GM12878 (cell line): ENCODE measurements around the gene C3orf20. TPM values are rescaled to one million over a fixed set of nuclear protein-coding genes. Genes with fewer than 3 reads are reported as not detected.
A peak's percentile ranks its signal among the peaks of the same experiment; 100 is the strongest.

ENCODE experiments used
- ATAC-seq: fragments of 200-7000 bp; cut with Tn5 transposase; 3 replicates; pipeline ENCODE4 v1.9.1; 2020; ENCODE audit warnings: mild to moderate bottlenecking, moderate library complexity
- BruUV-seq: library from RNA; stranded (reverse); fragments of 400-500 nt; replicated peaks from 2 replicates; lab custom pipeline; 2021; lab: Mats Ljungman, UMichigan
- CTCF ChIA-PET: fragments of 300-600 bp; sonication (Branson Sonifier 250); formaldehyde crosslinking; extraction: SDS; loops from one replicate; lab custom pipeline; 2021; ENCODE audit warnings: inconsistent platforms; lab: Yijun Ruan, JAX
- POLR2A ChIA-PET: fragments of 350-600 bp; formaldehyde crosslinking; extraction: SDS; loops from one replicate; lab custom pipeline; 2021; ENCODE audit warnings: inconsistent platforms; lab: Charles Lee
- RAD21 ChIA-PET: fragments of 300-600 bp; sonication (Branson Sonifier 250); formaldehyde crosslinking; loops from one replicate; lab custom pipeline; 2023; ENCODE audit warnings: antibody characterized with exemption; ENCODE audit not compliant: unreplicated experiment; lab: Charles Lee
- SMC1A ChIA-PET: fragments of 300-600 bp; sonication (Branson Sonifier 250); formaldehyde crosslinking; loops from one replicate; lab custom pipeline; 2023; ENCODE audit not compliant: unreplicated experiment, uncharacterized antibody; lab: Charles Lee
- DNase-seq: peaks from one replicate; pipeline ENCODE4 v3.0.0-alpha.2; 2011; ENCODE audit warnings: low read depth, low spot score
- FAIRE-seq: peaks from 3 replicates; lab custom pipeline; 2011; peaks lifted over from hg19 to GRCh38; lab: Jason Lieb, UNC
- H2AFZ ChIP-seq: 2 replicates; pipeline ENCODE4 v1.6.0; 2011; ENCODE audit warnings: low read depth, low read length, control low read depth; ENCODE audit not compliant: control insufficient read depth
- H3K27ac ChIP-seq: 2 replicates; pipeline ENCODE4 v1.5.1; 2011; ENCODE audit warnings: control low read depth; ENCODE audit not compliant: control insufficient read depth, insufficient read depth
- H3K27me3 ChIP-seq, 2 experiments: replicated peaks in 1 of 2; 2 replicates each; pipeline versions ENCODE4 v1.6.0 to v1.6.1; 2011; ENCODE audit warnings: low read length in 1 of 2; ENCODE audit not compliant: control insufficient read depth in 2 of 2, insufficient read depth in 2 of 2
- H3K36me3 ChIP-seq, 2 experiments: 2 replicates each; pipeline ENCODE4 v1.5.1; 2011; ENCODE audit warnings: low read length in 1 of 2; ENCODE audit not compliant: control insufficient read depth in 2 of 2, insufficient read depth in 2 of 2
- H3K4me1 ChIP-seq: 2 replicates; pipeline ENCODE4 v1.6.1; 2011; ENCODE audit warnings: mild to moderate bottlenecking, low read length, moderate library complexity, mixed read lengths; ENCODE audit not compliant: control insufficient read depth, insufficient read depth
- H3K4me2 ChIP-seq: 2 replicates; pipeline ENCODE4 v1.6.0; 2011; ENCODE audit warnings: control low read depth; ENCODE audit not compliant: control insufficient read depth, insufficient read depth
- H3K4me3 ChIP-seq: fragments of 200-600 bp; sonication (generic); 2 replicates; pipeline ENCODE4 v1.5.1; 2016
- H3K79me2 ChIP-seq: 2 replicates; pipeline ENCODE4 v1.6.0; 2011; ENCODE audit warnings: low read length; ENCODE audit not compliant: control insufficient read depth, insufficient read depth
- H3K9ac ChIP-seq: 2 replicates; pipeline ENCODE4 v1.8.0; 2011; ENCODE audit warnings: low read length, control low read depth, mixed read lengths; ENCODE audit not compliant: control insufficient read depth, insufficient read depth
- H3K9me3 ChIP-seq: replicated peaks from 3 replicates; pipeline ENCODE4 v1.5.1; 2011; ENCODE audit warnings: mild to moderate bottlenecking, low read length; ENCODE audit not compliant: control insufficient read depth, insufficient read depth
- H4K20me1 ChIP-seq: 2 replicates; pipeline ENCODE4 v1.6.0; 2011; ENCODE audit not compliant: control insufficient read depth, insufficient read depth
- ATF3 ChIP-seq: IDR thresholded peaks from 2 replicates; pipeline ENCODE4 v1.6.1; 2011; ENCODE audit warnings: low read depth, mild to moderate bottlenecking, low read length, moderate library complexity, borderline replicate concordance; ENCODE audit errors: extremely low read depth
- ATF7 ChIP-seq: fragments of 450-650 bp; IDR thresholded peaks from 2 replicates; pipeline ENCODE4 v1.6.1; 2016; ENCODE audit warnings: low read depth, mild to moderate bottlenecking
- CHD1 ChIP-seq: IDR thresholded peaks from 2 replicates; pipeline ENCODE4 v1.6.1; 2012; ENCODE audit warnings: low read depth, low read length, improper control_type of control experiment
- GABPA ChIP-seq: IDR thresholded peaks from 2 replicates; pipeline ENCODE4 v1.6.1; 2014; ENCODE audit warnings: antibody characterized with exemption, low read depth, mild to moderate bottlenecking, inconsistent platforms
- HDAC2 ChIP-seq: fragments of 200-600 bp; sonication (generic); IDR thresholded peaks from 2 replicates; pipeline ENCODE4 v1.6.1; 2017
- HDAC6 ChIP-seq: fragments of 200-600 bp; sonication (generic); IDR thresholded peaks from one replicate; pipeline ENCODE4 v1.8.0; 2017; ENCODE audit warnings: antibody characterized with exemption; ENCODE audit not compliant: unreplicated experiment
- PKNOX1 ChIP-seq: fragments of 450-650 bp; IDR thresholded peaks from 2 replicates; pipeline ENCODE4 v1.6.1; 2016; ENCODE audit warnings: mild to moderate bottlenecking
- POU2F2 ChIP-seq: IDR thresholded peaks from 3 replicates; pipeline ENCODE4 v1.6.1; 2011; ENCODE audit warnings: low read depth, mild to moderate bottlenecking, low read length, borderline replicate concordance
- SREBF1 ChIP-seq: IDR thresholded peaks from 2 replicates; pipeline ENCODE4 v1.6.1; 2012; ENCODE audit warnings: mild to moderate bottlenecking, low read length
- WGBS: methylation state at CpG from one replicate; pipeline ENCODE4 v1.1.6; 2016; ENCODE audit warnings: low lambda C conversion rate; ENCODE audit not compliant: insufficient replicate concordance, insufficient coverage; ENCODE audit errors: missing lambda C conversion rate; 5-methylcytosine and 5-hydroxymethylcytosine counted together
- in situ Hi-C: fragments of 300-500 bp; cut with MboI; formaldehyde crosslinking; loops from 9 replicates; pipeline ENCODE4 v1.14.3; 2018; ENCODE audit warnings: mixed read lengths
- intact Hi-C: fragments of 100-400 bp; cut with micrococcal nuclease; formaldehyde crosslinking; loops from one replicate; pipeline ENCODE4 v1.14.2; 2022; ENCODE audit not compliant: unreplicated experiment
- polyA plus RNA-seq, 11 experiments: library from polyadenylated mRNA; depleted of rRNA in 4 of 11; unstranded in 6 of 11; stranded (reverse) in 5 of 11; fragments of >200 nt; fragmentation: Nextera tagmentation in 4 of 11; fragmentation: Illumina TruSeq in 1 of 11; extraction: Ambion mirVana in 4 of 11; extraction: Trizol in 1 of 11; gene quantifications; 1 replicate in 1 of 11; 2 replicates in 10 of 11; pipeline versions ENCODE4 v1.2.1 to v1.2.3, GENCODE V29; 2011 to 2016; ENCODE audit warnings: inconsistent platforms in 2 of 11, missing spikeins in 2 of 11, low read depth in 1 of 11
- total RNA-seq, 4 experiments: library from RNA; depleted of rRNA in 3 of 4; stranded (reverse); fragments of >200 nt in 3 of 4; fragmentation: Illumina TruSeq in 1 of 4; extraction: Trizol in 1 of 4; gene quantifications; 2 replicates each; pipeline versions ENCODE4 v1.2.1 to v1.2.3, GENCODE V29; 2013 to 2021

C3orf20 gene
- total and polyA plus RNA-seq, 10 of the 15 experiments (the other 5 are each of a cell fraction or from before 2014, with no cell fraction given) = 0.05 to 2.9 (median 1.0) TPM

GRCh38 chr3:14760185-14760584 lies 85.2 kb downstream of the C3orf20 start:
- RAD21 ChIA-PET = no interaction called here
- CTCF ChIA-PET = interaction anchor here (2.0 kb wide), 1 partner anchor 83 kb away, joined by 5 read pairs; no protein-coding TSS in a partner anchor
- intact Hi-C loops = no loop called here

GRCh38 chr3:14761121-14761672 lies 86.3 kb downstream of the C3orf20 start:
- BruUV-seq = no TSS peak
- POLR2A ChIA-PET = no interaction called here
- FAIRE-seq = no peak

More at GRCh38 chr3:14760185-14760584, 85.2 kb downstream of the C3orf20 start:
- Histone ChIP-seq H3K9ac (no peak overlapping the region), H3K27me3 (no peaks in the 10 kb centered on the region), H4K20me1 (no peaks in the 10 kb centered on the region), H3K4me3 (no peak overlapping the region), H2AFZ (no peak overlapping the region), H3K79me2 (no peaks in the 10 kb centered on the region), H3K4me2 (no peak overlapping the region), H3K27ac (no peak overlapping the region), H3K9me3 (no peaks in the 10 kb centered on the region), H3K4me1 (no peaks in the 10 kb centered on the region), H3K36me3 (no peaks in the 10 kb centered on the region)
- no TSS peak for BruUV-seq
- SMC1A ChIA-PET = interaction anchor here (0.9 to 3.1 kb wide), 3 partner anchors 10 to 21 kb away, joined by 3 to 15 read pairs (median 5); no protein-coding TSS in a partner anchor
- no peak for DNase-seq
- ATAC-seq = no peak
- TF ChIP-seq ATF7 (peak; percentile 47), PKNOX1 (no peak)
- POLR2A ChIA-PET = no interaction called here
- FAIRE-seq = no peak
- in situ Hi-C loops = no loop called here

More at GRCh38 chr3:14761121-14761672, 86.3 kb downstream of the C3orf20 start:
- Histone ChIP-seq H3K4me2 (no peak overlapping the region), H4K20me1 (no peaks in the 10 kb centered on the region; the same call in 1 of the 2 replicates), H2AFZ (0 out of 2 replicates have a peak overlapping the region, but pooled peaks have one; percentile 15), H3K4me1 (no peaks in the 10 kb centered on the region), H3K9ac (no peak overlapping the region), H3K79me2 (no peaks in the 10 kb centered on the region), H3K27ac (no peak overlapping the region), H3K27me3 (no peaks in the 10 kb centered on the region), H3K36me3 (no peaks in the 10 kb centered on the region), H3K4me3 (no peak overlapping the region), H3K9me3 (no peaks in the 10 kb centered on the region)
- DNase-seq = no peak
- in situ Hi-C loops (no loop called here), intact Hi-C loops (no loop called here)
- peak; percentile 50; the same call in 2 of the 3 replicates for ATAC-seq
- ChIA-PET SMC1A (interaction anchor here (0.9 to 3.1 kb wide), 4 partner anchors 11 to 88 kb away, joined by 3 to 15 read pairs (median 6); no protein-coding TSS in a partner anchor), RAD21 (interaction anchor here (2.5 kb wide), 1 partner anchor 87 kb away, joined by 11 read pairs; the partner anchor contains the start of gene C3orf20), CTCF (interaction anchor here (1.2 to 2.0 kb wide), 5 partner anchors 20 to 137 kb away, joined by 3 to 6 read pairs (median 5); no protein-coding TSS in a partner anchor)
- TF ChIP-seq HDAC6 (no peak), SREBF1 (no peak), ATF7 (no peak), CHD1 (no peak), POU2F2 (no peak), ATF3 (no peak), HDAC2 (no peak), GABPA (no peak)
- 55% methylated on average over 9 of the region's 9 CpGs for WGBS
